ENCODE data around the gene ARHGAP44. TPM values are rescaled to one million over a fixed set of nuclear protein-coding genes. Genes with fewer than 3 reads are reported as not detected.

ARHGAP44 gene
- total and polyA plus RNA-seq, 7 experiments from 2014 or later, result 0.09 TPM; not detected in 5

DNA sequence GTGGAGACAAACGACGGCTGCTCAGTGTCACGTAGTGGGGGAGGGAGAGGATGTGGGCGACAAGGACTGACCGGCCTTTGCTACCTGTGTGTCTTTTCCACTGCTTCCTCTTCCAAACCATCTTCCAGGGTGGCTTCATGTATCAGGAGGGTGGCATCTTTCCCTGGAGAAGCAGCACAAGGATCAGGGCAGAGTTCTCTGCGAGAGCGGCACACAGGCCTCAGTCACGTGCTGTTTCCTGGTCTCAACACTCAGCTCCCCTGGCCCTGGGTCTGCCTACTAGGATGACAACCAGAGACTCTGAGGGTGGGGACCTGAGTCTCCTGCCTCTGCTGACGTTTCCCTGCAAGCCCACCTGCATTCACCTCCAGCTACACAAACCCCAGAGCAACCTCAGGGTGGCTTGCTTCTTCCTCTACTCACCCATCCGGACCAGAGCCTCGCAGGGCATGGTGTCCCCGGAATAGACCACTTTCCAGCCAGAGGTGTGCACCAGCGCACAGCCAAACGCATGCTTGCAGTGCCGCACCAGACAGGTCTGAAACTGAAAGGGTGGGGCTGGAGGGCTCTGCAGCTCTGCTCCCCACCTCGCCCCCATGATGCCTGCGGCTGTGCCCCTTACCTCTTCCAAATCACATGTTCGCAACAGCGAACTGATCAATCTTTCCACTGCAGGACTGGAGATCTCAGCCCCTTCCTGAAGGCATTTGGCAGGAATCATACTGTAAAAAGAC, 205.2 kb downstream of the ARHGAP44 start:
- H3K27me3 Mint-ChIP-seq, result no peaks in the 10 kb centered on the region
- no peak overlapping the region for H3K4me3 Mint-ChIP-seq
- Histone ChIP-seq H3K9me3 (ENCODE audit: control insufficient read depth in 2 of 3, low read length in 3 of 3) (peaks cover 0 to 9% (median 0%) of the 10 kb centered on the region in 3 experiments), H3K4me1 (ENCODE audit: control insufficient read depth in 2 of 2, insufficient read depth in 2 of 2, low read length in 2 of 2) (no peaks in the 10 kb centered on the region), H3K4me3 (ENCODE audit: low read length) (no peak overlapping the region), H3K36me3 (ENCODE audit: control insufficient read depth in 2 of 3, insufficient read depth in 3 of 3, low read length in 3 of 3) (peaks cover 29 to 99% (median 32%) of the 10 kb centered on the region in 3 experiments), H3K27me3 (ENCODE audit: control insufficient read depth in 2 of 2, insufficient read depth in 2 of 2, low read length in 2 of 2) (no peaks in the 10 kb centered on the region), H3K27ac (ENCODE audit: low read depth, low read length) (no peak overlapping the region)
- ATAC-seq, result no peak
- no peak for DNase-seq
- H3K9me3 Mint-ChIP-seq, result peaks cover 0 to 8% (median 3%) of the 10 kb centered on the region in 11 donors
- intact Hi-C loops (cut with micrococcal nuclease), result loop anchor here in 1 of 2 donors (5.0 kb wide), 1 partner anchor 737 kb away; no protein-coding TSS in a partner anchor
- CTCF ChIA-PET, result no interaction called here
- POLR2A ChIA-PET, result no interaction called here
- peaks cover 0 to 4% (median 0%) of the 10 kb centered on the region in 7 donors for H3K4me1 Mint-ChIP-seq
- H3K27ac Mint-ChIP-seq, result peak overlapping the region in 2 of 9 donors; percentile 26 to 59
- peaks cover 19 to 76% (median 32%) of the 10 kb centered on the region in 5 donors for H3K36me3 Mint-ChIP-seq

DNA sequence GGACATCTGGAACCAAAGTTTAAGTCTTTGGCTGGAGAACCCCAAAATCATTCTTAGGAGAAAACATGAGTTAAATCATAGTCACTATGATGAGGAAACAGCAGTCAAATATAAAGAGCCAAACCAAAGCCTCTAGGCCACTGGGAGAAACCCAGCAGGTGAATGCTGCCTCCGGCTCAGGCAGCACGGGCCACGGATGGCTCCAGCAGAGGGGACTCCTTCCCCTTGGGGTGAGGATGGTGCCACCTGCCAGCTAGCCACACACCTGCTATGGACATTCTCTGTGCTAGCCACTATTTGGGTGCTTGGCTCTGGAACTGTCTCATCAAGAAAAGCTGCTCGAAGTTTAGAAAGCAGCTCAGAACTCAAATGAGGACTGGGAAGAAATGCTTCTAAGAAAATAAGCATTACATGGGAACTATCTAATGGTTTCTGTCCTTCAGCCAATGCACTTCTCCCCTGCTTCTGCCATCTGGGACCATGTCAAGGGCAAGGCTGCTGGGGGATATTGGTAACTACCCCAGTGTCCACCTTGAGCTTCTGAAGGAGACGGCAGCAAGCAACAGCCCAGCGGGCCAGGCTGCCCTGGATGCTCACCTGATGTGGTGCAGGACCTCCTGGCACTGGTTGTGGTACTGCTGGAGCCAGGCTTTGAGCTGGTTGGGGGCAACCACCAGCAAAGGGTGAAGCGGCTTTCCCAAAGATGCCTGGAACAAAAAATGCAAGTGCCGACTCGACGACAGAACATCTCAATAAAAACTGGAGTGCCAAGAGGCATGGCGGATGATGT, 206.0 kb downstream of the ARHGAP44 start:
- Histone ChIP-seq H3K9me3 (ENCODE audit: control insufficient read depth in 2 of 3, low read length in 3 of 3) (peaks cover 0 to 1% (median 0%) of the 10 kb centered on the region in 3 experiments), H3K27me3 (ENCODE audit: control insufficient read depth in 2 of 2, insufficient read depth in 2 of 2, low read length in 2 of 2) (no peaks in the 10 kb centered on the region), H3K4me1 (ENCODE audit: control insufficient read depth in 2 of 2, insufficient read depth in 2 of 2, low read length in 2 of 2) (no peaks in the 10 kb centered on the region), H3K27ac (ENCODE audit: low read depth, low read length) (no peak overlapping the region), H3K4me3 (ENCODE audit: low read length) (no peak overlapping the region), H3K36me3 (ENCODE audit: control insufficient read depth in 2 of 3, insufficient read depth in 3 of 3, low read length in 3 of 3) (peaks cover 31 to 99% (median 36%) of the 10 kb centered on the region in 3 experiments)
- peaks cover 19 to 72% (median 27%) of the 10 kb centered on the region in 5 donors for H3K36me3 Mint-ChIP-seq
- ChIA-PET POLR2A (no interaction called here), CTCF (no interaction called here)
- H3K9me3 Mint-ChIP-seq, result peaks cover 0 to 3% (median 0%) of the 10 kb centered on the region in 11 donors
- H3K27me3 Mint-ChIP-seq, result no peaks in the 10 kb centered on the region
- intact Hi-C loops (cut with micrococcal nuclease), result no loop called here
- H3K4me1 Mint-ChIP-seq, result peaks cover 0 to 4% (median 0%) of the 10 kb centered on the region in 7 donors
- H3K4me3 Mint-ChIP-seq, result no peak overlapping the region
- H3K27ac Mint-ChIP-seq, result peak overlapping the region in 2 of 9 donors; percentile 26 to 59
- DNase-seq (no peak), ATAC-seq (no peak)

DNA sequence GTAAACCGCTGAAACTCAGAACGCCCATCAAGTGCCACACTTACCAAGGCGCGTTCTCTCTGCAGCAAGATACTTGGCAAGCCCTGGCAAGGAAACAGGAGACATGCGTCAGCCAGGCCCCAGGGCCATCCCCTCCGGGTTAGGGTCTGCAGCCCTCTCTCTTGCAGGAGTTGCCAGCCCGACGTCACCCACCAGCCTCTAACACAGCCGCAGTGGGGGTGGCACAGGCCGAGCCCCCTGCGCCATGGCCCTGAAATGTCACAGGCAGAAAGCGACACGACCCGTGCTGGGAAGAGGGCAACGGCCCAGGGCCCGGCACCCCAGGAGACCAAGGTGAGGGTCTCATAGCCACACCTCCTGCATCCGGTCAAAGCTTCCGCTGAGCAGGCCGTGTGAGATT, 206.6 kb downstream of the ARHGAP44 start:
- Histone ChIP-seq H3K27me3 (ENCODE audit: control insufficient read depth in 2 of 2, insufficient read depth in 2 of 2, low read length in 2 of 2) (no peaks in the 10 kb centered on the region), H3K36me3 (ENCODE audit: control insufficient read depth in 2 of 3, insufficient read depth in 3 of 3, low read length in 3 of 3) (peaks cover 36 to 99% (median 37%) of the 10 kb centered on the region in 3 experiments), H3K27ac (ENCODE audit: low read depth, low read length) (no peak overlapping the region), H3K9me3 (ENCODE audit: control insufficient read depth in 2 of 3, low read length in 3 of 3) (no peaks in the 10 kb centered on the region), H3K4me1 (ENCODE audit: control insufficient read depth in 2 of 2, insufficient read depth in 2 of 2, low read length in 2 of 2) (no peaks in the 10 kb centered on the region), H3K4me3 (ENCODE audit: low read length) (no peak overlapping the region)
- CTCF ChIA-PET, result no interaction called here
- no peak for ATAC-seq
- Mint-ChIP-seq H3K4me3 (no peak overlapping the region), H3K27ac (no peak overlapping the region), H3K4me1 (peaks cover 0 to 4% (median 0%) of the 10 kb centered on the region in 7 donors), H3K36me3 (peaks cover 19 to 71% (median 27%) of the 10 kb centered on the region in 5 donors), H3K9me3 (peaks cover 0 to 3% (median 0%) of the 10 kb centered on the region in 11 donors), H3K27me3 (no peaks in the 10 kb centered on the region)
- intact Hi-C loops (cut with micrococcal nuclease), result no loop called here
- no peak for DNase-seq
- POLR2A ChIA-PET, result no interaction called here

DNA sequence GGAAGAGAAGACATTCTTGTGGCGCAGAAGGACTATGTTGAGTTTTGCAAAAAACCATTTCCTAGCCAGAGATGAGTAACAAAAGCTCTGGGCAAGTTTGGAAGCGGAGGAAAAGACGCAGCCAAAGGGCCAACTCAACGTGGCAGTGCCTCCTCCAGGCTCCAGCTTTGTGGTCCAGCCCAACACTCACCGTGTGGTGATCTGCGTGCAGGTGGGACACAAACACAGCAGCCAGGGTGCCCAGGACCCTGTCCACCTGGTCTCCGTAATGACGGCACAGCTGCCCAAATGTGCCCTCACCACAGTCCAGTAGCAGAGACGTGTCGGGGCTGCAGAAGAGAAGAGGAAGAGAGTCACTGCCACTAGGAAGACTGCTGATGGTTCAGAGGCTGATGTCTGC, 207.1 kb downstream of the ARHGAP44 start:
- peaks cover 36 to 98% (median 37%) of the 10 kb centered on the region in 3 experiments for H3K36me3 ChIP-seq (ENCODE audit: control insufficient read depth in 2 of 3, insufficient read depth in 3 of 3, low read length in 3 of 3)
- no peak for DNase-seq
- no peaks in the 10 kb centered on the region for H3K27me3 Mint-ChIP-seq
- ATAC-seq, result no peak
- H3K9me3 ChIP-seq (ENCODE audit: control insufficient read depth in 2 of 3, low read length in 3 of 3), result no peaks in the 10 kb centered on the region
- POLR2A ChIA-PET, result no interaction called here
- CTCF ChIA-PET, result no interaction called here
- H3K4me1 ChIP-seq (ENCODE audit: control insufficient read depth in 2 of 2, insufficient read depth in 2 of 2, low read length in 2 of 2), result no peaks in the 10 kb centered on the region
- no peak overlapping the region for H3K27ac Mint-ChIP-seq
- intact Hi-C loops (cut with micrococcal nuclease), result no loop called here
- no peaks in the 10 kb centered on the region for H3K27me3 ChIP-seq (ENCODE audit: control insufficient read depth in 2 of 2, insufficient read depth in 2 of 2, low read length in 2 of 2)
- H3K4me3 ChIP-seq (ENCODE audit: low read length), result no peak overlapping the region
- H3K9me3 Mint-ChIP-seq, result peaks cover 0 to 3% (median 0%) of the 10 kb centered on the region in 11 donors
- peaks cover 0 to 4% (median 0%) of the 10 kb centered on the region in 7 donors for H3K4me1 Mint-ChIP-seq
- H3K4me3 Mint-ChIP-seq, result no peak overlapping the region
- peaks cover 17 to 67% (median 27%) of the 10 kb centered on the region in 5 donors for H3K36me3 Mint-ChIP-seq
- H3K27ac ChIP-seq (ENCODE audit: low read depth, low read length), result no peak overlapping the region

DNA sequence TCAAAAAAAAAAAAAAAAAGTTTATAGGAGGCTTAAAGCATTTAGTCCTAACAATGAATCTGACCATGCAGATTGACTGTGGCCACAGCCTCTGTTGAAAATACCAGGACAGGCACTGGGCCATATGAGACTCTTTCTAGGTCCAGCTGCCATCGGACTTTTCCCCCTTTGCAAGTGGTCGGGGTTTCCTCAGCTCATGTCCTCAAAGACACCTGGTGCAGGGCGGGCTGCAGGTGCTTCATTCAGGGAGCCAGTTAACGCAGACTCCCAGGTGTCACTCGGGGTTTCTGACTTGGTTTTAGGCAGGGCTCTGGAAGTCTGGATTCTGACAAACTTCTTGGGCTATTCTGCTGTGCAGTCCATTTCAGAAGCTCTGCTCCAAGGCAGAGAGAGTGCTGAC, 207.6 kb downstream of the ARHGAP44 start:
- intact Hi-C loops (cut with micrococcal nuclease), result no loop called here
- POLR2A ChIA-PET, result no interaction called here
- no peak for ATAC-seq
- CTCF ChIA-PET, result no interaction called here
- H3K27me3 Mint-ChIP-seq, result no peaks in the 10 kb centered on the region
- no peak overlapping the region for H3K27ac ChIP-seq (ENCODE audit: low read depth, low read length)
- H3K9me3 ChIP-seq (ENCODE audit: control insufficient read depth in 2 of 3, low read length in 3 of 3), result no peaks in the 10 kb centered on the region
- H3K36me3 Mint-ChIP-seq, result peaks cover 11 to 61% (median 23%) of the 10 kb centered on the region in 5 donors
- H3K4me1 ChIP-seq (ENCODE audit: control insufficient read depth in 2 of 2, insufficient read depth in 2 of 2, low read length in 2 of 2), result no peaks in the 10 kb centered on the region
- no peak for DNase-seq
- H3K36me3 ChIP-seq (ENCODE audit: control insufficient read depth in 2 of 3, insufficient read depth in 3 of 3, low read length in 3 of 3), result peaks cover 35 to 97% (median 41%) of the 10 kb centered on the region in 3 experiments
- H3K27me3 ChIP-seq (ENCODE audit: control insufficient read depth in 2 of 2, insufficient read depth in 2 of 2, low read length in 2 of 2), result no peaks in the 10 kb centered on the region
- H3K4me3 ChIP-seq (ENCODE audit: low read length), result no peak overlapping the region
- no peak overlapping the region for H3K27ac Mint-ChIP-seq
- H3K4me3 Mint-ChIP-seq, result no peak overlapping the region
- H3K4me1 Mint-ChIP-seq, result peaks cover 0 to 4% (median 0%) of the 10 kb centered on the region in 7 donors
- no peaks in the 10 kb centered on the region for H3K9me3 Mint-ChIP-seq

DNA sequence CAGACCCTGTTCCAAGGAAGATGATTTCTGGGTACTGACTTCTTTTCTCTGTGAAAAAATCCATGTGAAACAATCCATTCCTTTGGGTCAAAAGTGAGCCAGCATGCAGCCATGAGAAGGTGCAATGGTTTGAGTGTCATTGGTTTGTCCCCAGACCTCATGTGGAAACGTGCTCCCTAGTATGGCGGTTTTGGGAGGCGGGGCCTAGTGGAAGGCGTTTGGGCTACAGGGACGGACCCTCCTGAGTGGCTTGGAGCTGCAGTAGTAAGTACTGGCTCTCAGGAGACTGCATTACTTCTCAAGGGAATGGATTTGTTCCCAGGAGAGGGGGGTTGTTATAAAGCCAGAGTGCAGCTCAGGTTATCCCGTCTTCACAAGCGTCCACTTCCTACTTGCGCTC, 209.2 kb downstream of the ARHGAP44 start:
- Histone ChIP-seq H3K9me3 (ENCODE audit: control insufficient read depth in 2 of 3, low read length in 3 of 3) (no peaks in the 10 kb centered on the region), H3K4me3 (ENCODE audit: low read length) (no peak overlapping the region), H3K4me1 (ENCODE audit: control insufficient read depth in 2 of 2, insufficient read depth in 2 of 2, low read length in 2 of 2) (no peaks in the 10 kb centered on the region), H3K27me3 (ENCODE audit: control insufficient read depth in 2 of 2, insufficient read depth in 2 of 2, low read length in 2 of 2) (no peaks in the 10 kb centered on the region), H3K36me3 (ENCODE audit: control insufficient read depth in 2 of 3, insufficient read depth in 3 of 3, low read length in 3 of 3) (peaks cover 24 to 97% (median 43%) of the 10 kb centered on the region in 3 experiments), H3K27ac (ENCODE audit: low read depth, low read length) (no peak overlapping the region)
- CTCF ChIA-PET, result interaction anchor here (1.0 kb wide), 1 partner anchor 31 kb away, joined by 3 read pairs; no protein-coding TSS in a partner anchor
- no peak for DNase-seq
- Mint-ChIP-seq H3K9me3 (no peaks in the 10 kb centered on the region), H3K36me3 (peaks cover 9 to 54% (median 18%) of the 10 kb centered on the region in 5 donors), H3K27ac (no peak overlapping the region), H3K4me3 (no peak overlapping the region), H3K4me1 (peaks cover 0 to 4% (median 0%) of the 10 kb centered on the region in 7 donors), H3K27me3 (no peaks in the 10 kb centered on the region)
- no peak for ATAC-seq
- intact Hi-C loops (cut with micrococcal nuclease), result no loop called here
- POLR2A ChIA-PET, result no interaction called here
